ENCODE data around the gene GALP. TPM values are rescaled to one million over a fixed set of nuclear protein-coding genes. Genes with fewer than 3 reads are reported as not detected.

The GALP gene
- total and polyA plus RNA-seq, 2 donors (not counting 3 experiments of a cell fraction or from before 2014, with no cell fraction given), result not detected

GRCh38 chr19:56211718-56212117 lies 35.9 kb downstream of the GALP start:
- CTCF ChIA-PET, result no interaction called here
- Histone ChIP-seq H3K9me3 (replicated peaks; ENCODE audit: control insufficient read depth, insufficient read depth, low read length) (no peaks in the 10 kb centered on the region), H3K9me1 (replicated peaks; ENCODE audit: control insufficient read depth, extremely low read depth, insufficient read depth, low read length) (no peaks in the 10 kb centered on the region), H3K27me3 (ENCODE audit: control insufficient read depth in 2 of 2, insufficient read depth in 2 of 2, low read length in 2 of 2) (peaks cover 0 to 3% of the 10 kb centered on the region in 2 experiments), H3K79me2 (ENCODE audit: control insufficient read depth, insufficient read depth, low read length) (no peaks in the 10 kb centered on the region), H3K27ac (ENCODE audit: insufficient read depth, low read depth, low read length) (no peak overlapping the region), H3K36me3 (ENCODE audit: control insufficient read depth in 2 of 2, extremely low read depth in 1 of 2, insufficient read depth in 2 of 2, low read length in 2 of 2) (no peaks in the 10 kb centered on the region), H3K4me2 (ENCODE audit: insufficient read depth, low read length) (no peak overlapping the region), H3K4me1 (ENCODE audit: control insufficient read depth, extremely low read depth, insufficient read depth, low read length) (no peaks in the 10 kb centered on the region), H3K9ac (replicated peaks; ENCODE audit: extremely low read depth, insufficient read depth, low read length) (no peak overlapping the region), H4K20me1 (replicated peaks; ENCODE audit: control insufficient read depth, extremely low read depth, insufficient read depth, low read length) (no peaks in the 10 kb centered on the region), H2AFZ (ENCODE audit: low read depth, low read length) (no peak overlapping the region), H3K4me3 (replicated peaks in 1 of 3; ENCODE audit: insufficient read depth in 1 of 3, low read depth in 1 of 3, low read length in 3 of 3) (no peak overlapping the region)
- dilution Hi-C loops (cut with MboI; ENCODE audit: extremely low pct_ligation_motif_present, low sequenced_read_pairs), result no loop called here
- TF ChIP-seq JUN (IDR thresholded peaks at IDR 0.05; ENCODE audit: borderline replicate concordance, insufficient read depth, insufficient read length, low read depth), result no peak
- no peak for TF ChIP-seq POLR2A (IDR thresholded peaks at IDR 0.05; ENCODE audit: low read depth, low read length)
- TF ChIP-seq POLR2AphosphoS5 (IDR thresholded peaks at IDR 0.05; ENCODE audit: insufficient read depth, low read depth, low read length), result no peak
- TF ChIP-seq EZH2 (IDR thresholded peaks at IDR 0.05; ENCODE audit: borderline replicate concordance, low read depth, low read length, severe bottlenecking), result no peak
- TF ChIP-seq FOS (IDR thresholded peaks at IDR 0.05; ENCODE audit: borderline replicate concordance, insufficient read depth, low read length), result no peak
- no peak for TF ChIP-seq MAX (IDR thresholded peaks at IDR 0.05; ENCODE audit: insufficient read depth, insufficient read length)
- TF ChIP-seq CTCF (IDR thresholded peaks at IDR 0.05; ENCODE audit: extremely low read depth in 1 of 2, insufficient read depth in 1 of 2, low read depth in 1 of 2, low read length in 2 of 2), result no peak
- TF ChIP-seq GATA2 (IDR thresholded peaks at IDR 0.05; ENCODE audit: insufficient read depth, insufficient read length, low read depth, low read length), result no peak
- no peak for TF ChIP-seq MYC (IDR thresholded peaks at IDR 0.05; ENCODE audit: low read depth, low read length)
- DNase-seq (ENCODE audit: low read depth, low spot score) (no peak), FAIRE-seq (no peak)
- intact Hi-C loops (cut with micrococcal nuclease), result no loop called here
- POLR2A ChIA-PET, result no interaction called here
- BruUV-seq (replicated peaks), result no TSS peak
